K562 (cell line): Measurements from ENCODE around the gene GRIK1. TPM values are rescaled to one million over a fixed set of nuclear protein-coding genes. Genes with fewer than 3 reads are reported as not detected.

Source experiments
- ATAC-seq: fragments of 200-7000 bp; cut with Tn5 transposase; 3 replicates; pipeline ENCODE4 v1.9.1; 2020; ENCODE audit warnings: moderate library complexity
- BruUV-seq: library from RNA; stranded (reverse); fragments of 400-500 nt; replicated peaks from 2 replicates; lab custom pipeline; 2021; lab: Mats Ljungman, UMichigan
- CTCF ChIA-PET: fragments of 300-600 bp; formaldehyde crosslinking; extraction: SDS; loops from one replicate; lab custom pipeline; 2021; ENCODE audit warnings: low intra/inter-chr PET ratio; lab: Yijun Ruan, JAX
- POLR2A ChIA-PET: fragments of 300-600, 350-650 bp; sonication (Branson Sonifier 250); formaldehyde crosslinking; extraction: SDS; loops from one replicate; lab custom pipeline; 2021; ENCODE audit warnings: antibody characterized with exemption, inconsistent platforms; lab: Yijun Ruan, JAX
- DNase-seq, 4 experiments: peaks; one replicate each; pipeline versions ENCODE4 v3.0.0 to v3.0.0-alpha.2; 2011 to 2018; ENCODE audit warnings: low spot score in 3 of 4, mixed read lengths in 3 of 4; ENCODE audit errors: extremely low read depth in 1 of 4
- FAIRE-seq: peaks from 2 replicates; lab custom pipeline; 2011; peaks lifted over from hg19 to GRCh38; lab: Jason Lieb, UNC
- H2AFZ ChIP-seq: 2 replicates; pipeline ENCODE4 v1.6.0; 2011; ENCODE audit warnings: low read depth, low read length, control low read depth, inconsistent platforms
- H3K27ac ChIP-seq: fragments of 200-600 bp; 3 replicates; pipeline ENCODE4 v1.8.0; 2011; ENCODE audit warnings: low read depth, mild to moderate bottlenecking, control low read depth, inconsistent platforms, low read length, moderate library complexity, mixed read lengths; ENCODE audit errors: extremely low read depth
- H3K27me3 ChIP-seq, 2 experiments: fragments of 300-600 bp in 1 of 2; 2 replicates in 1 of 2; 3 replicates in 1 of 2; pipeline versions ENCODE4 v1.6.0 to v1.8.0; 2011; ENCODE audit warnings: inconsistent platforms in 2 of 2, low read length in 2 of 2, mild to moderate bottlenecking in 1 of 2, mixed read lengths in 1 of 2, moderate library complexity in 1 of 2; ENCODE audit not compliant: control insufficient read depth in 2 of 2, insufficient read depth in 2 of 2
- H3K36me3 ChIP-seq: fragments of 300-600 bp; 3 replicates; pipeline ENCODE4 v1.8.0; 2011; ENCODE audit warnings: mild to moderate bottlenecking, low read length, inconsistent platforms; ENCODE audit not compliant: control insufficient read depth, insufficient read depth
- H3K4me1 ChIP-seq, 2 experiments: fragments of 200-600 bp in 1 of 2; replicated peaks in 1 of 2; 2 replicates in 1 of 2; 3 replicates in 1 of 2; pipeline versions ENCODE4 v1.5.1 to v1.8.0; 2011; ENCODE audit warnings: inconsistent platforms in 2 of 2, low read length in 2 of 2, mild to moderate bottlenecking in 1 of 2, mixed read lengths in 1 of 2, moderate library complexity in 1 of 2; ENCODE audit not compliant: control insufficient read depth in 2 of 2, insufficient read depth in 2 of 2
- H3K4me2 ChIP-seq: 2 replicates; pipeline ENCODE4 v1.6.1; 2011; ENCODE audit warnings: low read length, control low read depth, inconsistent platforms, mixed read lengths; ENCODE audit not compliant: insufficient read depth
- H3K4me3 ChIP-seq: fragments of 200-600 bp; sonication (generic), shearing (Covaris generic); 2 replicates; pipeline ENCODE4 v1.5.1; 2016; ENCODE audit warnings: control low read depth, inconsistent platforms
- H3K79me2 ChIP-seq: fragments of 200-600 bp; 3 replicates; pipeline ENCODE4 v1.8.0; 2011; ENCODE audit warnings: low read length, inconsistent platforms; ENCODE audit not compliant: control insufficient read depth, insufficient read depth
- H3K9ac ChIP-seq, 2 experiments: 2 replicates each; pipeline versions ENCODE4 v1.6.0 to v1.6.1; 2011; ENCODE audit warnings: low read depth in 2 of 2, low read length in 2 of 2, control low read depth in 1 of 2, inconsistent platforms in 1 of 2, mild to moderate bottlenecking in 1 of 2, mixed read lengths in 1 of 2; ENCODE audit not compliant: insufficient read depth in 1 of 2
- H3K9me1 ChIP-seq: one replicate; pipeline ENCODE4 v1.6.0; 2011; ENCODE audit warnings: inconsistent platforms, mild to moderate bottlenecking, low read length, moderate library complexity; ENCODE audit not compliant: control insufficient read depth, insufficient read depth
- H3K9me3 ChIP-seq: replicated peaks from 2 replicates; pipeline ENCODE4 v1.5.1; 2011; ENCODE audit warnings: low read depth, low read length, inconsistent platforms; ENCODE audit not compliant: control insufficient read depth, insufficient read depth
- H4K20me1 ChIP-seq: replicated peaks from 2 replicates; pipeline ENCODE4 v1.6.1; 2011; ENCODE audit warnings: low read length, inconsistent platforms, mixed read lengths; ENCODE audit not compliant: control insufficient read depth, insufficient read depth
- DLX4 ChIP-seq: fragments of 250-450 bp; sonication (Bioruptor Pico); IDR thresholded peaks from 2 replicates; pipeline ENCODE4 v1.6.1; 2021; ENCODE audit warnings: mild to moderate bottlenecking
- FOXA1 ChIP-seq: fragments of 450-650 bp; IDR thresholded peaks from 2 replicates; pipeline ENCODE4 v1.6.1; 2016; ENCODE audit warnings: mild to moderate bottlenecking, borderline replicate concordance
- MTA1 ChIP-seq: fragments of 450-650 bp; IDR thresholded peaks from 2 replicates; pipeline ENCODE4 v1.6.1; 2017; ENCODE audit warnings: borderline replicate concordance
- NFXL1 ChIP-seq: fragments of 450-650 bp; formaldehyde crosslinking; IDR thresholded peaks from 2 replicates; pipeline ENCODE4 v1.4.0; 2021; ENCODE audit warnings: mild to moderate bottlenecking
- SIN3A ChIP-seq, 2 experiments: fragments of 150-350 bp in 1 of 2; IDR thresholded peaks; 2 replicates each; pipeline ENCODE4 v1.6.1; 2011 to 2016; ENCODE audit warnings: borderline replicate concordance in 2 of 2, low read depth in 2 of 2, low read length in 2 of 2, mild to moderate bottlenecking in 2 of 2, moderate library complexity in 2 of 2; ENCODE audit not compliant: control insufficient read depth in 1 of 2
- SMAD1 ChIP-seq: fragments of 150-350 bp; IDR thresholded peaks from 2 replicates; pipeline ENCODE4 v1.6.1; 2014; ENCODE audit warnings: low read length, low read depth; ENCODE audit not compliant: partially characterized antibody
- TCFL5 ChIP-seq: fragments of 250-450 bp; sonication (Bioruptor Pico); conservative IDR thresholded peaks from 2 replicates; pipeline ENCODE4 v1.6.1; 2021; ENCODE audit warnings: mild to moderate bottlenecking, moderate library complexity, matching md5 sums
- ZNF274 ChIP-seq: IDR thresholded peaks from 2 replicates; pipeline ENCODE4 v1.6.1; 2011; ENCODE audit warnings: low read depth, mild to moderate bottlenecking, low read length, moderate library complexity, borderline replicate concordance
- ZNF561 ChIP-seq: fragments of 450-650 bp; formaldehyde crosslinking; conservative IDR thresholded peaks from 2 replicates; pipeline ENCODE4 v1.4.0; 2020; ENCODE audit warnings: mild to moderate bottlenecking, moderate library complexity
- WGBS: fragments of 100-300 bp; shearing (Covaris generic); methylation state at CpG from one replicate; pipeline ENCODE4 v1.1.6; 2016; ENCODE audit warnings: low coverage, mixed read lengths; ENCODE audit not compliant: insufficient coverage; ENCODE audit errors: missing lambda C conversion rate; 5-methylcytosine and 5-hydroxymethylcytosine counted together
- in situ Hi-C: fragments of 300-500 bp; cut with MboI; formaldehyde crosslinking; loops from 4 replicates; pipeline ENCODE4 v1.15.0; 2018; ENCODE audit warnings: inconsistent platforms, mixed read lengths
- intact Hi-C: fragments of 100-400 bp; cut with micrococcal nuclease; formaldehyde crosslinking; loops from 2 replicates; pipeline ENCODE4 v1.14.2; 2022
- polyA plus RNA-seq, 8 experiments: library from polyadenylated mRNA; depleted of rRNA in 4 of 8; stranded (reverse) in 5 of 8; unstranded in 3 of 8; fragments of >200 nt; fragmentation: Nextera tagmentation in 2 of 8; fragmentation: Illumina TruSeq in 1 of 8; extraction: Ambion mirVana in 2 of 8; extraction: Trizol in 1 of 8; gene quantifications; 2 replicates each; pipeline versions ENCODE4 v1.2.1 to v1.2.3, GENCODE V29; 2011 to 2014; ENCODE audit warnings: inconsistent platforms in 1 of 8, missing spikeins in 1 of 8
- total RNA-seq, 7 experiments: library from RNA; depleted of rRNA in 6 of 7; stranded (reverse); fragments of >200 nt in 6 of 7; fragmentation: Illumina TruSeq in 2 of 7; extraction: Trizol in 2 of 7; gene quantifications; 2 replicates each; pipeline versions ENCODE4 v1.2.1 to v1.2.3, GENCODE V29; 2011 to 2021; ENCODE audit warnings: low replicate concordance in 1 of 7
- TF ChIP-seq, protein P1 (sequence below): fragments of 450-650 bp; IDR thresholded peaks from 2 replicates; pipeline ENCODE4 v1.6.1; 2016; ENCODE audit warnings: mild to moderate bottlenecking
- TF ChIP-seq, protein P2 (sequence below): IDR thresholded peaks from 2 replicates; pipeline ENCODE4 v1.6.1; 2016; ENCODE audit warnings: missing genetic modification characterization, missing compliant biosample characterization

GRIK1 gene
- total and polyA plus RNA-seq, 9 of the 15 experiments (the other 6 are each of a cell fraction or from before 2014, with no cell fraction given), result 0.17 to 2.8 (median 0.53) TPM

DNA sequence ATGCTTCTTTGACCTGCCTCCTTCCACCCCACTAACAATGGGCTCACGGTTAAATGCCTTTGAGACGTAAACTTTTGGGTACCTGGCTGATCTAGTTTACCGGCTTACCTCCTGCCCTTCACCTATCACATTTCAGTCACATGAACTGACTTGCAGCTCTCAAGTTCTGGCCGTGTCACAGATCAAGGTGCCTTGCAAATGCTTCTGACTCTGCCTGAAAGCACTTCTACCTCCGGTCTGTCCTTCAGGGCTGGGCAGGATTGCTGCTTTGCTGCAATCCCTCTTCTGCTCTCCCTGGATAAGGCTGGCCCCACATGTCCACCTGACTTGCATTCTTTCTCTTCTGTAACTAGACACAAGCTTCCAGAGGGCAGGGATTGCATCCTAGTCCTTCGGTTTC lies 69.0 kb downstream of the GRIK1 start:
- Histone ChIP-seq H3K79me2 (no peaks in the 10 kb centered on the region), H3K9me3 (no peaks in the 10 kb centered on the region), H3K9ac (no peak overlapping the region), H3K4me2 (no peak overlapping the region), H3K9me1 (no peaks in the 10 kb centered on the region), H2AFZ (0 out of 2 replicates have a peak overlapping the region, but pooled peaks have one; percentile 17), H3K4me1 (no peaks in the 10 kb centered on the region), H3K4me3 (no peak overlapping the region), H3K36me3 (no peaks in the 10 kb centered on the region), H3K27ac (no peak overlapping the region), H4K20me1 (no peaks in the 10 kb centered on the region)
- ChIA-PET CTCF (no interaction called here), POLR2A (interaction anchor here (1.0 kb wide), 1 partner anchor 10 kb away, joined by 3 read pairs; no protein-coding TSS in a partner anchor)
- BruUV-seq, result no TSS peak
- no peak; the same call in 1 of the 3 replicates for ATAC-seq
- in situ Hi-C loops, result no loop called here
- 12% methylated on average over 6 of the region's 6 CpGs for WGBS
- intact Hi-C loops, result no loop called here
- TF ChIP-seq ZNF274 (no peak), TCFL5 (CRISPR knock-in tag) (no peak), SMAD1 (no peak)
- TF ChIP-seq, all 486 proteins: peak for 0
- DNase-seq (peak in 1 of 4 experiments; percentile 17), FAIRE-seq (no peak)
- peaks cover 0 to 4% of the 10 kb centered on the region in 2 experiments; a peak in 3 of 5 replicates for H3K27me3 ChIP-seq

DNA sequence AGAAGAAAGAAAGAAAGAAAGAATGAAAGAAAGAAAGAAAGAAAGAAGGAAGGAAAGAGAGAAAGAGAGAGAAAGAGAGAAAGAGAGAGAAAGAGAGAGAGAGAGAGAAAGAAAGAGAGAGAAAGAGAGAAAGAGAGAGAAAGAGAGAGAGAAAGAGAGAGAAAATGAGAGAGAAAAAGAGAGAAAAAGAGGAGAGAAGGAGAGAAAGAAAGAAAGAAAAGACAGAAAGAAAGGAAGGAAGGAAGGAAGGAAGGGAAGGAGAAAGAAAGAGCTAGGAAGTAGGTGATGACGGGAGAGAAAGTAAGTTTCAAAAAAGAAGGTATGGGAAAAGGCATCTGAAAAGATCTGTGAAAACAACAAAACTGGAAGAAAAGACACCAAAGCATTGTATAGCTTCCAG lies 72.0 kb downstream of the GRIK1 start:
- POLR2A ChIA-PET, result interaction anchor here (1.6 kb wide), 1 partner anchor 12 kb away, joined by 4 read pairs; no protein-coding TSS in a partner anchor
- CTCF ChIA-PET, result no interaction called here
- Histone ChIP-seq H3K27me3 (peaks cover 0 to 4% of the 10 kb centered on the region in 2 experiments; a peak in 3 of 5 replicates), H3K4me2 (no peak overlapping the region), H3K27ac (no peak overlapping the region), H3K36me3 (no peaks in the 10 kb centered on the region), H3K9me3 (no peaks in the 10 kb centered on the region), H3K9ac (no peak overlapping the region), H3K4me1 (no peaks in the 10 kb centered on the region), H4K20me1 (no peaks in the 10 kb centered on the region), H3K4me3 (no peak overlapping the region), H2AFZ (no peak overlapping the region), H3K79me2 (no peaks in the 10 kb centered on the region), H3K9me1 (no peaks in the 10 kb centered on the region)
- ATAC-seq, result no peak
- no TSS peak for BruUV-seq
- in situ Hi-C loops, result no loop called here
- intact Hi-C loops, result no loop called here
- 0 out of 2 replicates have a peak, but pooled peaks have one; percentile 25 for TF ChIP-seq MTA1
- no peak for TF ChIP-seq ZNF561 (CRISPR knock-in tag)
- no peak for TF ChIP-seq SIN3A (IDR thresholded peaks at IDR 0.05; ENCODE audit: borderline replicate concordance in 2 of 2, control insufficient read depth in 1 of 2, low read depth in 2 of 2, low read length in 2 of 2)
- no peak for TF ChIP-seq FOXA1
- TF ChIP-seq, protein P1, sequence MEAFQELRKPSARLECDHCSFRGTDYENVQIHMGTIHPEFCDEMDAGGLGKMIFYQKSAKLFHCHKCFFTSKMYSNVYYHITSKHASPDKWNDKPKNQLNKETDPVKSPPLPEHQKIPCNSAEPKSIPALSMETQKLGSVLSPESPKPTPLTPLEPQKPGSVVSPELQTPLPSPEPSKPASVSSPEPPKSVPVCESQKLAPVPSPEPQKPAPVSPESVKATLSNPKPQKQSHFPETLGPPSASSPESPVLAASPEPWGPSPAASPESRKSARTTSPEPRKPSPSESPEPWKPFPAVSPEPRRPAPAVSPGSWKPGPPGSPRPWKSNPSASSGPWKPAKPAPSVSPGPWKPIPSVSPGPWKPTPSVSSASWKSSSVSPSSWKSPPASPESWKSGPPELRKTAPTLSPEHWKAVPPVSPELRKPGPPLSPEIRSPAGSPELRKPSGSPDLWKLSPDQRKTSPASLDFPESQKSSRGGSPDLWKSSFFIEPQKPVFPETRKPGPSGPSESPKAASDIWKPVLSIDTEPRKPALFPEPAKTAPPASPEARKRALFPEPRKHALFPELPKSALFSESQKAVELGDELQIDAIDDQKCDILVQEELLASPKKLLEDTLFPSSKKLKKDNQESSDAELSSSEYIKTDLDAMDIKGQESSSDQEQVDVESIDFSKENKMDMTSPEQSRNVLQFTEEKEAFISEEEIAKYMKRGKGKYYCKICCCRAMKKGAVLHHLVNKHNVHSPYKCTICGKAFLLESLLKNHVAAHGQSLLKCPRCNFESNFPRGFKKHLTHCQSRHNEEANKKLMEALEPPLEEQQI, result no peak
- TF ChIP-seq NFXL1 (CRISPR knock-in tag), result no peak
- TF ChIP-seq, protein P2, sequence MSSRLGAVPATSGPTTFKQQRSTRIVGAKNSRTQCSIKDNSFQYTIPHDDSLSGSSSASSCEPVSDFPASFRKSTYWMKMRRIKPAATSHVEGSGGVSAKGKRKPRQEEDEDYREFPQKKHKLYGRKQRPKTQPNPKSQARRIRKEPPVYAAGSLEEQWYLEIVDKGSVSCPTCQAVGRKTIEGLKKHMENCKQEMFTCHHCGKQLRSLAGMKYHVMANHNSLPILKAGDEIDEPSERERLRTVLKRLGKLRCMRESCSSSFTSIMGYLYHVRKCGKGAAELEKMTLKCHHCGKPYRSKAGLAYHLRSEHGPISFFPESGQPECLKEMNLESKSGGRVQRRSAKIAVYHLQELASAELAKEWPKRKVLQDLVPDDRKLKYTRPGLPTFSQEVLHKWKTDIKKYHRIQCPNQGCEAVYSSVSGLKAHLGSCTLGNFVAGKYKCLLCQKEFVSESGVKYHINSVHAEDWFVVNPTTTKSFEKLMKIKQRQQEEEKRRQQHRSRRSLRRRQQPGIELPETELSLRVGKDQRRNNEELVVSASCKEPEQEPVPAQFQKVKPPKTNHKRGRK (tag), result peak; percentile 96
- TF ChIP-seq DLX4 (CRISPR knock-in tag), result no peak
- no peak for FAIRE-seq
- 0% methylated on average over 1 of the region's 1 CpG for WGBS
- DNase-seq, result no peak
